Inflammatory macrophage treated with lipopolysaccharide for 1 hour (primary cell): ENCODE data around the gene PPP1R9A.
A peak's percentile ranks its signal among the peaks of the same experiment; 100 is the strongest.

Experiments
- DNase-seq, 2 donors: peaks; one replicate each; pipeline ENCODE4 v3.0.0-alpha.2; 2020 to 2022

The PPP1R9A gene

DNA sequence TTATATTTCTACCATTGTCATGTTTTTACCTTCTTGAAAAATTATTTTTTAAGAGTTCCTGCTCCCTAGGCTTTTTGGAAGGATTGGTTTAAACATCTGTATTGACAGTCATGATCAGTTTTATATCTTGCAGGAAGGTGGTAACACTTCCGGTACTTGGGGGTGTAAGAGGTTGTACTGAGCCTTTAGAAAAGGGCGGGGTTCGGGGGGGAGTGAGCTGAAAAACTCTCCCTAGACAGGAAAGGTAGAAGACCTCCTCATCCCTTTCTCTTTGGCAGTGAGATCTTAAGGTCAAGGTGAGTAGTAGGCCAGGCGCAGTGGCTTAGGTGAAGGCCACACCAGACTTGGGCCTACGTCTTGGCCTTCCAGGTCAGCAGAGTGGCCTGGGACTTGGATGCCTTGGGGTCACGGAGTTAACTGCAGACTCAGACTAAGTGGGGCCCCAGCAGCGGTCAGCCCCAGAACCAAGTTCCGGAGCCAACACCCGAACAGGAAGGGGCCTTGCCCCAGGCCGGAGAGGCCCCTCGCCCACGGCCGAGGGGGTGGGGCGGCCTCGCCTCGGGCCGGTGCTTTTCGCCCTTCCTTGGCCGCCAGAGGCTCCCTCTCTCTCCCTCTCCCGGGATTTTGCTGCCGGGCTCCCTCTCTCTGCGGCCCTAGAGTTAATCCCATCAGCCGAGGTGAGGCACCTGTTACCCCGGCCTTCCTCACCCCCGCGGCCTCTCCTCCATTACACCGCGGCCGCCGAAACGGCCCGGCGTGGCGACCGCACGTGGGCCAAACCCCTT is at the start of gene PPP1R9A:
Gene PPP1R9A (plus strand): TSS at position 569 of the 785 bp plus-strand sequence. CDS start 2,520 bp downstream, outside the sequence.
- peak in 1 of 2 donors; percentile 1 for DNase-seq

DNA sequence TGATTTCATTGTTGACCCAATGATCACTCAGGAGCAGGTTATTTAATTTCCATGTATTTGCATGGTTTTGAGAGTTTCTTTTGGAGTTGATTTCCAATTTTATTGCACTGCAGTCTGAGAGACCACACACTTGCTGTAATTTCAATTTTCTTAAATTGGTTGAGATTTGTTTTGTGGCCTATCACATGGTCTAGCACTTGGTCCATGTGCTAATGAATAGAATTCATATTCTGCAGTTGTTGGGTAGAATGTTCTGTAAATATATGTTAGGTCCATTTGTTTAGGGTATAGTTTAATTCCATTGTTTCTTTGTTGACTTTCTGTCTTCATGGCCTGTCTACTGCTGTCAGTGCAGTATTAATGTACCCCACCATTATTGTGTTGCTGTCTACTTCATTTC is 36.3 kb upstream of the PPP1R9A start:
- DNase-seq: no peak

DNA sequence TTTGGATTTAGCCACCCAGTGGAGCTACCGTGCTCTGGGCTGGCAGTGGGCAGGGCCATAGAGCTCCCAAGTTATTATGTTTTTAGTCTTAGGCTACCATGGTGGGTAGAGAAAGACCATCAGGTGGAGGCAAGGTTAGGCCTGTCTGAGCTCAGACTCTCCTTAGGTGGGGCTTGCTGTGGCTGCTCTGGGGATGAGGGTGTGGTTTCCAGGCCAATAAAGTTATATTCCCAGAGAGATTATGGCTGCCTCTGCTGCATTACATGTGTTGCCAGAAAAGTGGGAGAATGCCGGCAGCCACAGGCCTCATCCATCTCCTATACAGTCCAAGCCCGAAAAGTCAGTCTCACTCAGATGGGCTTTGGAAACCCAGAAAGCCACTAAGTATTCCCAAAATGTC is 34.2 kb upstream of the PPP1R9A start:
- no peak for DNase-seq

DNA sequence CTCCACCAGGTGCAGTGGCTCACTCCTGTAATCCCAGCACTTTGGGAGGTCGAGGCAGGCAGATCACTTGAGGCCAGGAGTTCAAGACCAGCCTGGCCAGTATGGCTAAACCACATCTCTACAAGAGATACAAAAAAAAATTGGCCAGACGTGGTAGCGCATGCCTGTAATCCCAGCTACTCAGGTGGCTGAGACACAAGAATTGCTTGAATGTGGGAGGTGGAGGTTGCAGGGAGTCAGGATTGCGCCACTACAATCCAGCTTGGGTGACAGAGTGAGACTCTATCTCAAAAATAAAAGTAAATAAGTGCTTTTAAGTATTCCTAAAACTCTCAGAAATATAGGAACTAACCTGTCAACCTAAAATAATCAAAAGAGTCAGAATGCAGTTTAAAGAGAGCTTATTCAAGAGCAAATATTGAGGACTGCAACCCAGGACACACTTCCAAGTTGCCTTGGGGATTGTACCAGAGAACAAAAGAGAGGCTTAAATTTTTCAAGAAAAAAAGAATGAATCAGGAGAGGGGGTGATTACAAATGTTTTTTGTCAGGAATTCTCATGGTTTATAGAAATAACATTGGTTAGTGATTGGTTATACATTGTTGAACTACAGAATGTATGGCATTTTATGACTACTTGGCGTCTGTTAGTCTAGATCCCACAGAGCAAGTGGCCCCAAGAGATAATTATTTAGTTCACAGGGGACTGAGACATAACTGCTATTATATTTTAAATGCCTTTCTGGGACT is 33.2 kb upstream of the PPP1R9A start:
- no peak for DNase-seq

DNA sequence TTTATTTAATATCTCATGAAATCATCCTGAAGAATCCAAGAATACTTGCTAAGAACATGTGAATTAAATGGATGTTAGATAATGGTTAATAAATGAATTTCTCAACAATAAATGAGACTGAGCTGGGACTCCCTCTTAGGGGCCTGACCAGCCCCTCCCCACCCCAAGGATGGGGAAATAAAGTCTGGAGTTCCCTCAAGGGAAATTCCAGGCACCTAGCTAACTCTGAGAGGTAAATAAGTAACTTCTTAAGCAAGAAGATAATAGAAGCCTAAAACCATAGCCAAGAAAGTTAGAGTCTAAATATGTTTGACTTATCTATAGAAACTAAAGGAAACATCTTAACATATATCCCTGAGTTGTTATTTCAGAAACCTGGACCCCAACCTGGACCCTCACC is 32.2 kb upstream of the PPP1R9A start:
- DNase-seq: no peak

- no peak for DNase-seq
These were observed 29.4 kb upstream of the PPP1R9A start for GRCh38 chr7:94877731-94878670.

DNA sequence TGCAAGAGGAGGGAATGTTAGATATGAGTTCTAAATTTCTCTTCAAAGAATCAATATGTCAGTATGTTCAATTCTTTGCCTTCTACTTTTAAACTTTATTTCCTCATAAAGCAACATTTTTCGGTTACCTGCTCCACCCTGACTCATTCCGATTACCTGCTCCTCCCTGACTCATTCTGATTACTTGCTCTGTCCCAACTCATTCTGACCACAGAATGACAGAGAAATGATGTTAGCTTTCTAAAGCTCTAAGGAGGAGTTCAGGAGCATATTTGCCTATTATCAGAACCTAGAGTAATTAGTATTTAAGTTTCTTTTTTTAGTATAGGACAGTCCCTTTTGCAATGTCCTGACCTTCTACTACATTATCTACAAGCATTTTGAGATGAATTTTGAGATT is 24.5 kb upstream of the PPP1R9A start:
- DNase-seq: no peak

DNA sequence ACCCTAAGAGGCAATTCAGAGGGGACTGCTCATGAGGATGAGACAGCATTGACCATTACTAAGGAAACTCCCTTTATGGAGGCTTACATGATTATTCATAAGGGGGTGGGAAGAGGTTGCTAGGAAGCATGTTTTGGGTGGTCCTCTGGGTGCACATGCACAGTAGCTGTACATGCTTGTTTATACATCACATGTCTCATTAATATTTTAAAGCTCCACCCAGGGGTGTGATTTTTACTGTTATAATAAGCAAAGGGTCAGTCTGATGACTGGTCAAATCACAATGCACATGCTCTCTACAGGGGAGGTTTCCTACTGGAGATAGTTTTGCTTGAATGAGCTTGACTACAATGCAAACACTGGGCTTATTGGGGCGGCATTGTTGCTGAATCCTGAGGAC is 23.8 kb upstream of the PPP1R9A start:
- no peak for DNase-seq

DNA sequence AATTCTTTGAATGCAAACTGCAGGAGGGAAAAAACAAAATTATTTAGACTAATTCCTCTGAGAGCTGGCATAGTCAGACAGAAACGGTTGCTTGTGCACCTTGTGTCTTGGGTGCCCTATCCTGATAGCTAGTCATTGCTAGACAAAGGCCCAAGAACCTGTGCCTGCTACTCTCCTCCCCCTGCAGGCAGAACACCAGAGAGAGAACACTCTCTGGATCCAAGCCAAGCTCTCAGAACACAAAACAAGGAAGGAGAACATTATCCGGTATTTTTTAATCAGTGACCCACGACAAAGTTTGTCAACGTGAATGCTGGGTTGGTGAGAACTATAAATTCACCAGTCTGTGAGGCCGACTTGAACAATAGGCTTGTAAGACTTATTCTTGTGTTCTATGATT is 18.8 kb upstream of the PPP1R9A start:
- DNase-seq: no peak

GRCh38 chr7:94888995-94889523 is 18.3 kb upstream of the PPP1R9A start:
- DNase-seq: no peak

GRCh38 chr7:94890216-94890615 is 17.2 kb upstream of the PPP1R9A start:
- no peak for DNase-seq

DNA sequence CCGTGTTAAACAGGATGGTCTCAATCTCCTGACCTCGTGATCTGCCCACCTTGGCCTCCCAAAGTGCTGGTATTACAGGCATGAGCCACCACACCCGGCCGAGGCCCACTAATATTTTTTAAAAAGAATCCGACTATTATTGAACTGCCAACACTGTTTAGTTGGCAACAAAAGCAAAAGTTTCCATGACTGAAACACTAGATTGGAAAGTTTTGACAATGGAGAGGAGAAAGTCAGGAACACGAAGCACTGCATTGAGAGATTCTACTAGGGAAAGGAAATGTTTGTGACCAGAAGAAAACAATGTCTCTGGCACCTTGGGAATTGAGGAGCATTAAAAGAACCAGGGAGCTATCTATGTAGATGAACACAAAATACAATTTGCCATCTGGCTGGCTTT is 13.7 kb upstream of the PPP1R9A start:
- DNase-seq: no peak

DNA sequence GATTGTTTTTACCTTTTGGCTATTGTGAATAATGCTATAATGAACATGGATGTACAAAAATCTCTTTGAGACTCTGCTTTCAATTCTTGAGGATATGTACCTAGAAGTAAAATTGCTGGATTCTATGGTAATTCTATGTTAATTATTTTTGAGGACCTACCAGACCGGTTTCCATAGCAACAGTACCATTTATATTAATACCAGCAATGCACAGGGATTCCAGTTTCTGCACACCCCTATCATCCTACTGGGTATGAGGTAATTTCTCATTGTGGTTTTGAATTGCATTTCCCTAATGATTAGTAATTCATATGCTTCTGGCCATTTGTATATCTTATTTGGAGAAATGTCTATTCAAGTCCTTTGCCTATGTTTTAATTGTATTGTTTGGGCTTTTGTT is 9.9 kb upstream of the PPP1R9A start:
- DNase-seq: no peak

GRCh38 chr7:94898340-94898739 is 9.1 kb upstream of the PPP1R9A start:
- no peak for DNase-seq

DNA sequence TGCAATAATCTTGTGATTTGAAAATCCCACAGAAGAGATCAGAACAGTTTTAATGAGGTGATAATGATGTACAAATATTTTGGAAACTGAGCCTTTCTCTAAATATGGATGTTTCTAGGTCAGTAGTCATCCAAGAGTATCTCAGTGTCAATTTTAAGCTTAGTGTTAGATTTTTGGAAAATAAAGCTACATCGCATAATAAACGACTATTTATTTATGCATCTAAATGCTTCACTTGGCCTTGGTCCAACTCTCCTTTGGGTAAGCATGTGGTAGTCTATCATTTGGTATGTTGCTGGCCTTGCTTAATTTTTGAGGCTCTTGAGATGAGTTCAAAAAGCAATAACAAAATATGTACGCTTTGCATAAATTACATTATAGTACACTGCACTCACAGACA is 5.4 kb upstream of the PPP1R9A start:
- DNase-seq: no peak

- no peak for DNase-seq
These were observed 3.4 kb upstream of the PPP1R9A start for GRCh38 chr7:94903971-94904370.

- no peak for DNase-seq
These were observed 2.4 kb upstream of the PPP1R9A start for GRCh38 chr7:94904982-94905381.

GRCh38 chr7:94906065-94906851 is 1.1 kb upstream of the PPP1R9A start:
- no peak for DNase-seq

GRCh38 chr7:94907811-94908322 is 473 bp downstream of the PPP1R9A start:
- no peak for DNase-seq

GRCh38 chr7:94908323-94909178 is 1.2 kb downstream of the PPP1R9A start:
- DNase-seq: no peak

- DNase-seq: no peak
These were observed 1.7 kb downstream of the PPP1R9A start for GRCh38 chr7:94909179-94909466.
